Peyer's patch (tissue), 4 donors: ENCODE measurements around the gene FAM185A.

Experiments
- CTCF ChIP-seq, 6 experiments: fragments of 450-650 bp in 4 of 6; fragments of 200-600 bp in 2 of 6; sonication (generic) in 1 of 6; IDR thresholded peaks; one replicate each; pipeline ENCODE4 v1.5.1; 2017 to 2019; ENCODE audit warnings: antibody characterized with exemption in 6 of 6, mild to moderate bottlenecking in 3 of 6, moderate library complexity in 1 of 6
- POLR2A ChIP-seq, 2 donors: fragments of 450-650 bp; IDR thresholded peaks; one replicate each; pipeline ENCODE4 v1.5.1; 2017; ENCODE audit warnings: antibody characterized with exemption in 2 of 2, mild to moderate bottlenecking in 2 of 2, moderate library complexity in 2 of 2

- no peak for TF ChIP-seq CTCF (IDR thresholded peaks at IDR 0.05)
- no peak for TF ChIP-seq POLR2A (IDR thresholded peaks at IDR 0.05)
Observed at GRCh38 chr7:102832674-102833073, 83.9 kb downstream of the FAM185A start.
